Measurements from ENCODE around the gene PPP1R36. TPM values are rescaled to one million over a fixed set of nuclear protein-coding genes. Genes with fewer than 3 reads are reported as not detected.

PPP1R36 gene
- total RNA-seq, 4 donors from 2014 or later: 0.31 to 2.4 (median 0.55) TPM; not detected in 1

DNA sequence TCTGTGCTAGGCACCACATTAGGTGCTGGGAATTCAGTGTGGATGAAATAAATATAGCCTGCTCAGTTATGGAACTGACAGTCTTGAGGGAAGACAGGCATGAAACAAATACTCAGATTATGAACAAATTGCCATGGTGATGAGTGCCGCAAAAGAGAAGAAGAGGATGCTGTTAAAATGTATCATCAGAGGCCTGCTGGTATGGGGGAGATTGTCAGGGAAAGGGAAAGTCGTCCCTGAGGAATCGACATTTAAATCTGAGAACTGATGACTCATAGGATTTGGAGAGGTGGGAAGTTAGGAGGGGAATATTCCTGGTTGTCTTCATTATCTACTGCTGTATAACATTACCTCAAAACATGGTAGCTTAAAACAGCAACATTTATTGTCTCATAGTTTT lies 42.0 kb downstream of the PPP1R36 start:
- Histone ChIP-seq H3K9me3 (no peaks in the 10 kb centered on the region), H3K4me3 (no peak overlapping the region), H3K27ac (no peak overlapping the region), H3K36me3 (no peaks in the 10 kb centered on the region), H3K27me3 (no peaks in the 10 kb centered on the region), H3K4me1 (no peaks in the 10 kb centered on the region)
- DNase-seq (no peak), ATAC-seq (no peak)
- in situ Hi-C loops (cut with MboI; ENCODE audit: low sequenced_read_pairs in 4 of 4) (no loop called here), intact Hi-C loops (cut with DNase I; ENCODE audit: low total_unique reads) (no loop called here)
- no peak for TF ChIP-seq POLR2A (IDR thresholded peaks at IDR 0.05)
- TF ChIP-seq, protein P1, sequence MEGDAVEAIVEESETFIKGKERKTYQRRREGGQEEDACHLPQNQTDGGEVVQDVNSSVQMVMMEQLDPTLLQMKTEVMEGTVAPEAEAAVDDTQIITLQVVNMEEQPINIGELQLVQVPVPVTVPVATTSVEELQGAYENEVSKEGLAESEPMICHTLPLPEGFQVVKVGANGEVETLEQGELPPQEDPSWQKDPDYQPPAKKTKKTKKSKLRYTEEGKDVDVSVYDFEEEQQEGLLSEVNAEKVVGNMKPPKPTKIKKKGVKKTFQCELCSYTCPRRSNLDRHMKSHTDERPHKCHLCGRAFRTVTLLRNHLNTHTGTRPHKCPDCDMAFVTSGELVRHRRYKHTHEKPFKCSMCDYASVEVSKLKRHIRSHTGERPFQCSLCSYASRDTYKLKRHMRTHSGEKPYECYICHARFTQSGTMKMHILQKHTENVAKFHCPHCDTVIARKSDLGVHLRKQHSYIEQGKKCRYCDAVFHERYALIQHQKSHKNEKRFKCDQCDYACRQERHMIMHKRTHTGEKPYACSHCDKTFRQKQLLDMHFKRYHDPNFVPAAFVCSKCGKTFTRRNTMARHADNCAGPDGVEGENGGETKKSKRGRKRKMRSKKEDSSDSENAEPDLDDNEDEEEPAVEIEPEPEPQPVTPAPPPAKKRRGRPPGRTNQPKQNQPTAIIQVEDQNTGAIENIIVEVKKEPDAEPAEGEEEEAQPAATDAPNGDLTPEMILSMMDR (IDR thresholded peaks at IDR 0.05 in 4 of 5, conservative IDR thresholded peaks at IDR 0.05 in 1 of 5): no peak

DNA sequence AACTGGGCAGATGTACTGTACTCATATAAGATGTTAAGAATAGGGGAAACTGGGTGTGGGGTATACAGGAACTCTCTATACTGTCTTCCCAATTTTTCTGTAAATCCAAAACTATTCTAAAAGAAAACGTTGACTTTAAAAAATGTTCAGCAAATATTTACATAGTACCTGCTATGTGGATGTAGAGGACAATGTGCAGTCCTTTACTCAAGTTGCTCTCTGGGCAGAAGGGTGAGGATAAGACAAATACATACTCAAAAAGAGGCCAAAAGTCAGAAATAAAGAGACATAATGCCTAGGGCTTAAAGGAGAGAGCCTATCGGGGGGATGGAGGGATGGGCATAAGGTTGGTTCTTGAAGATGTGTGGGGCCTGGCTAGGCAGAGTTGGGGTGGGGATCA lies 44.7 kb downstream of the PPP1R36 start:
- H3K9me3 ChIP-seq: no peaks in the 10 kb centered on the region

DNA sequence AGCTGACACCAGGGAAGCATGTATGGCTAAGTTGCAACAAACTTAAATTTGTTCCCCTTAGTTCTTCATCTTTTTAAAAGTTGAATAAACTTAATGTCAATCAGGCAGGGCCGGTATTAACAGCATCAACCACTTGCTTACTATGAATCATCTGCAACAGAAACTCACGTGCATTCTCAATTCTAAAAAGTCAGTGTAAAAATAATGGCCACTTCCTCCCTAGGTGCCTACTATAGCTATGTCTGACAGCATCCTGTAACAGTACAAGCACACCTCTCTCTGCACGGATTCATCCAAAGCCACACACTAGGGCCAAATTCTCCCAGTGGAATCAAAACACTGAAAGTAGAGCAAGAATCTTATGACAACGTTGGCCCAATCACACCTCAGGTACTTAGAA lies 48.6 kb downstream of the PPP1R36 start:
- DNase-seq: no peak

More for the DNA sequence above, 44.7 kb downstream of the PPP1R36 start:
- H3K36me3 ChIP-seq: no peaks in the 10 kb centered on the region
- DNase-seq: no peak
- no peaks in the 10 kb centered on the region for H3K27me3 ChIP-seq
- H3K27ac ChIP-seq: no peak overlapping the region
- no peak overlapping the region for H3K4me3 ChIP-seq
- no peak for TF ChIP-seq POLR2A (IDR thresholded peaks at IDR 0.05)
- TF ChIP-seq, protein P1 (IDR thresholded peaks at IDR 0.05 in 4 of 5, conservative IDR thresholded peaks at IDR 0.05 in 1 of 5): no peak
- in situ Hi-C loops (cut with MboI; ENCODE audit: low sequenced_read_pairs in 4 of 4): no loop called here
- intact Hi-C loops (cut with DNase I; ENCODE audit: low total_unique reads): no loop called here
- H3K4me1 ChIP-seq: no peaks in the 10 kb centered on the region
- ATAC-seq: no peak

DNA sequence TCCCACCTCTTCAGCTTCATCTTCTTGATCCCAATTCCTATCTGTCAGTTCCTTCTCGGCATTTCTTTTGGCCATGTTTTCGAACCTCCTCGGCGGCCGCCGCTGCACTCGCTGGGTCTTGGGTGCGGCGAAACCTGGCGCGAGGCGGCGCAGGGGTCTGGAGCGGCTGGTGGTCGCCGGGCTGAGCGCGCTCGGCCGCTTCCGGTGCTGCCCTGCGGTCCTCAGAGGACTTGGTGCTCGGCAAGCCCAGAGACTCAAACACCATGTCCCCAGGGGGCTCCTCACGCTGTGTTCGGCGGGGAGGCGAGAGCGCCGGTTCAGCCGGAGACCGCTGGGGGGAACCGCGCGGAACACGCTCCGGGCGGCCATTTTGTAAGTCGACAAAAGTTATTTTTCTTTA lies 51.8 kb downstream of the PPP1R36 start:
- TF ChIP-seq POLR2A (IDR thresholded peaks at IDR 0.05): no peak
- TF ChIP-seq, protein P1 (IDR thresholded peaks at IDR 0.05 in 4 of 5, conservative IDR thresholded peaks at IDR 0.05 in 1 of 5): no peak
- ATAC-seq: no peak
- no peaks in the 10 kb centered on the region for H3K4me1 ChIP-seq
- in situ Hi-C loops (cut with MboI; ENCODE audit: low sequenced_read_pairs in 4 of 4) (no loop called here), intact Hi-C loops (cut with DNase I; ENCODE audit: low total_unique reads) (no loop called here)
- DNase-seq: no peak
- no peaks in the 10 kb centered on the region for H3K36me3 ChIP-seq
- H3K4me3 ChIP-seq: peak overlapping the region in 2 of 4 donors; percentile 15 to 25
- no peak overlapping the region for H3K27ac ChIP-seq
- H3K27me3 ChIP-seq: no peaks in the 10 kb centered on the region
- no peaks in the 10 kb centered on the region for H3K9me3 ChIP-seq

More for the DNA sequence above, 48.6 kb downstream of the PPP1R36 start:
- H3K36me3 ChIP-seq: no peaks in the 10 kb centered on the region
- intact Hi-C loops (cut with DNase I; ENCODE audit: low total_unique reads) (no loop called here), in situ Hi-C loops (cut with MboI; ENCODE audit: low sequenced_read_pairs in 4 of 4) (no loop called here)
- H3K4me3 ChIP-seq: no peak overlapping the region
- TF ChIP-seq POLR2A (IDR thresholded peaks at IDR 0.05): no peak
- TF ChIP-seq, protein P1 (IDR thresholded peaks at IDR 0.05 in 4 of 5, conservative IDR thresholded peaks at IDR 0.05 in 1 of 5): no peak
- H3K9me3 ChIP-seq: no peaks in the 10 kb centered on the region
- H3K27me3 ChIP-seq: no peaks in the 10 kb centered on the region
- no peak overlapping the region for H3K27ac ChIP-seq
- ATAC-seq: no peak
- H3K4me1 ChIP-seq: no peaks in the 10 kb centered on the region

DNA sequence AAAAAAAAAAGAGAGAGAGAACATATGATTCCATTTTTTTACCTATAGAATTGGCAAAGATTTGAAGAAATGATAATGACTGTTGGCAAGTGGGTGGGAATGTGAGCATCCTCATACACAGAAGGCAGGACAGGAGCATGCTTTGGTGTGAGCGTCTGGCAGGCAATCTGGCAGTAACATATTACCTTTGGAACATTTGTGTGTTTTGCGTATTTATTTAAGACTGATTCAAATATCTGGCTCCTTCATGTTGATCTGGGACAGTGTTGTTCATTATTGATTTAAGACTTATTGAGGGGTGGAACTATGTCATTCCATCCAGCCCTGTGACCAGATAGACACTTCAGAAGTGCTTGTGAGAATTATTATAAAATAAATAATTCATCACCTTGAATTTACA lies 53.1 kb downstream of the PPP1R36 start:
- intact Hi-C loops (cut with DNase I; ENCODE audit: low total_unique reads) (no loop called here), in situ Hi-C loops (cut with MboI; ENCODE audit: low sequenced_read_pairs in 4 of 4) (no loop called here)
- Histone ChIP-seq H3K9me3 (no peaks in the 10 kb centered on the region), H3K27me3 (no peaks in the 10 kb centered on the region), H3K4me1 (no peaks in the 10 kb centered on the region), H3K4me3 (no peak overlapping the region), H3K27ac (no peak overlapping the region), H3K36me3 (no peaks in the 10 kb centered on the region)
- DNase-seq (no peak), ATAC-seq (no peak)
- TF ChIP-seq, protein P1 (IDR thresholded peaks at IDR 0.05 in 4 of 5, conservative IDR thresholded peaks at IDR 0.05 in 1 of 5): no peak
- no peak for TF ChIP-seq POLR2A (IDR thresholded peaks at IDR 0.05)

Measured in gastrocnemius medialis (tissue), 4 donors.